IPS-NIHi11 (cell line): ENCODE results near the gene AKR1D1.
"Not testable (repeated sequence)": the region's sequence is repeated elsewhere in the genome, so short reads cannot be mapped to it uniquely, and the experiment has no call there.

Source experiments
- DNase-seq: peaks from one replicate; pipeline ENCODE4 v3.0.0; 2012; ENCODE audit warnings: mixed read lengths, low spot score

AKR1D1 gene

DNA sequence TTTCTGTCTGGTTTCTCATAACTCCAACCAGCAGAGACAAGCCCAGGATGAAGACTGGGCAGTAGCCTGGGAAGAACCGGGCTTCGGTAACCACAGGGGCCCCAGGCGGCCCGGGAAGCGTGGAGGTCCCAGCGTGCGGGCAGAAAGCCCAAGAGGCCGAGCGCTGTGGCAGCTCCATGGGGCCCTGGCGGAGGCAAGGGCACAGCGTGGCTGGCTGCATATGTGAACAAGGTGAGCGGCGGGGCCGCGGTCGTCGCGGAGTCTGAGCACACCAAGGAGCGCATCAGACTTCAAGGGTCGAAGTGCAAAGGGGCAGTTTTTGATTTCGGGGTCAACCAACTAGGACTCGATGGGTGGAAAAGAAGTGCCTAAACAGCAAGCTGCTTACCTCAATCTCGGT, 45.9 kb downstream of the AKR1D1 start:
- no peak for DNase-seq

DNA sequence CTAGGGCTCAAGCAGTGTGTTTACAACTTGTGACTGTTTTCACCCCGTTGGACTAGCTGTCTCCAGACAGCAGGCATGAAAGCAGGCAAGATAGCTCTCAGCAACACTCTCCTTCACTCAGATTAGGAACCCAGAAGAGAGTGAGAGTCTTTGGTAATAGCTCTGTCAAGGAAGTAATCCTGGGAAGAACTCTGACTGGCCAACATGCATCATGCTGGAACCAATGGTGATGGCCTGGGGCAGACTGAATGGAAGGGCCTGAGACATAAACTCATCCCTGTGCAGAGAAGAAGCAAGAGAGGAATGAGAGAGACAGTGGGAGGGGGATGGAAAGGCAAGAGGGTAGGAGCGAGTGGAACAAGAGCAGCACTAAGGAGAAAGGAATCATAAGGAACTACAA, 48.9 kb downstream of the AKR1D1 start:
- DNase-seq, result no peak

DNA sequence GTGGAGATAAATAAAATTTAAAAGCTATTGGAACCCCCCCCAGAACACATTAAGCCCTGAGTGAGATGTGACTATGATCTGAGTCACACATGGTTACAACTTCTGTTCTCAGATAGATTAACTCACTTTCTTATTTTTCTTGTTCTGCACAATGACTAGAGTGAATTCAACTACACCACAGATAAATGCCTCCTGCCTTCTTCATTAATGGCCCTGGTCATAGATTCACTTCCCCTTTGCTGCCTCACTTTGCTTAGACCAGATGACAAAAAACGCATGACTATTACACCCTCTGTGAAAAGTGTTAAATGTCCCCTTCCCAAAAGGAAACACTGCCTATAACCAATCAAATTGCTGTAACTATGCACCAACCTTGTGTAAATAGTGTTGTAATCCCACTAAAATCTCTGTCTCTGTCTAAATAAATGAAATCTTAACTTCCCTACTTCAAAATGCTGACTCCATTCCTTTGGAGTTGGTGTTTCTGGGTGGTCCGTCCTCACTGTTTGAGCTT, 49.4 kb downstream of the AKR1D1 start:
- no peak for DNase-seq

DNA sequence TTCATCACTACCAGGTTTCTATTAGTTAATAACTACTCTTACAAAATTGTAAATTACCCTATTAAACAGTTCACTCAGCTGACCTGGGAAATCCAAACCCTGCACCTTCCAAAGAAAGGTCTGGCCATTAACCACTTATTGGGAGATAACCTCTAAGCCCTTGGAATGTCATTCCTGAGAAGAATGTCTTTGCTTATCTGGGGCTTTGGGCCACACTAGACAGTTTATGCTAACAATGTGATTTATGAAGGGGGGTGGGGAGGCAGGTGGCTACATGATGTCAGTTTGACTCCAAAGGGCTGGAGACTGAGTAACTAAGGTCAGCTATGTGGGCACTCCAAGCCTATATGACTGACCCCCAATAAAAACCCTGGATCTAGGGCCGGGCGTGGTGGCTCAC, 50.7 kb downstream of the AKR1D1 start:
- DNase-seq, result no peak

DNA sequence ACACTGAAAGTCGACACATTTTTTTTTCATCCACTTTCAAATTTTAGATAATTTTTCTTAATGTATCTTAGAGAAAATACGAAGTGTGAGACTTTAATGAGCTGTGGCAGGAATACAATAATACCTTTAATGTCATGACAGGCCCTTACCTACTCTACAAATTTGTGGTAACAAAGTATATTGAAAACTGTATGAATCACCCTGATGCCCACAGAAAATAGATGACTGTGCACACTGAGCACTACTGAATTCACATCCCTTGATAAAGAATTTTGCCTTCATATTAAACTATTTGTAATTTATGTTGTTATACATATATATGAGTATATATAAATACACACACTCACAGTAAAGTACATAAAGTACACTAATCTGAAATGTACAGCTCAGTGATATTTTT, 51.7 kb downstream of the AKR1D1 start:
- no peak for DNase-seq

DNA sequence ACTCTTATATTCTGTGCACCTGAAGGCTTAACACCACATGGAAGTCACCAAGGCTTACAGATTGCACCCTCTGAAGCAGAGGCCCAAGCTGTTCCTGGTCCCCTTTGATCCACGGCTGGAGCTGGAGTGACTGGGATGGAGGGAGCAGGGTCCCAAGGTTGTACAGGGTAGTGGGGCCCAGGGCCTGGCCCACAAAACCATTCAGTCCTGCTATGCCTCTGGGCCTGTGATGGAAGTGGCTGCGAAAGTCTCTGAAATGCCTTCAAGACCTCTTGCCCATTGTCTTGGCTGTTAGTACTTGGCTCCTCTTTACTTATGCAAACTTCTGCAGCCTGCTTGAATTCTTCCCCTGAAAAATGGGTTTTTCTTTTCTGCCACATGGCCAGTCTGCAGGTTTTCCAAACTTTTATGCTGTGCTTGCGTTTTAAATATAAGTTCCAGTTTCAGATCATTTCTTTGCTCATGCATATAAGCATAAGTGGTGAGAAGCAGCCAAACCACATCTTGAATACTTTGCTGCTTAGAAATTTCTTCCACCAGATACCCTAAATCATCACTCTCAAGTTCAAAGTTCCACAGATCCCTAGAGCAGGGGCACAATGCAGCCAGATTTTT, 53.4 kb downstream of the AKR1D1 start:
- no peak for DNase-seq

DNA sequence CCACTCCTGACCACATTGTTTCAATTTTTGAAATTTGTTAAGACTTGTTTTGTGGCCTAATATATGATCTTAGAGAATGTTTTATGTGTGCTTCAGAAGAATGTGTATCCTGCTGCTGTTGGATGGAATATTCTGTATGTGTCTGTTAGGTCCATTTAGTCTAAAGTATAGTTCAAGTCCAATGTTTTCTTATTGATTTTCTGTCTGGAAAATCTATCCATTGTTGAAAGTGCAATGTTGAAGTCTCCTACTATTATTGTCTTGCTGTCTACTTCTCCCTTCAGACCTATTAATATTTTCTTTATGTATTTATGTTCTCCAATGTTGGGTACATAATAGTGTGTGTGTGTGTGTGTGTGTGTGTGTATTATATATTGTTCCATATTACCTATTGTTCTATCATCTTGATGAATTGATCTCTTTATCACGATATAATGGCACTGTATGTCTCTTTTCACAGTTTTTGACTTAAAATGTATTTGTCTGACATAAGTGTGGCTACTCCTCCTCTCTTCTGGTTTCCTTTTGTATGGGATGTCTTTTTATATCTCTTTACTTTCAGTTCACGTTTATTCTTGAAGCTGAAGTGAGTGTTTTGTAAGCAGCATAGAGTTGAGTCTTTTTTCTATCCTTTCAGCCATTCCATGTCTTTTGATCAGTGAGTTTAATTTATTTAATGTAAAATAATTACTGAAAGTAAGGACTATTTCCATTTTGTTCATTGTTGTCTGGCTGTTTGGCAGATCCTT, 61.3 kb downstream of the AKR1D1 start:
- DNase-seq, result no peak

DNA sequence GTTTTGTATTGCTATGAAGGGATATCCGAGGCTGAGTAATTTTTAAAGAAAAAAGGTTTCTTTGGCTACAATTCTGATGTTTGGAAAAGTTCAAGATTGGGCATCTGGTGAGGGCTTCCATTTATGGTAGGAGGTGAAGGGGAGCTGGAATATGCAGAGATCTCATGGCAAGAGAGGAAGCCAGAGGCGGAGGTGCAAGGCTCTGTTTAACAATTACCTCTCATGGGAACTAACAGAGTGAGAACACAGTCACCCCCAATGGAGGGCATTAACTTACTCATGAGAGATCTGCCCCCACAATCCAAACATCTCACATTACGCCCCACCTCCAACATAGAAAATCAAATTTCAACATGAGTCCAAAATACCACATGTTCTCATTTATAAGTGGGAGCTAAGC, 62.0 kb downstream of the AKR1D1 start:
- no peak for DNase-seq

DNA sequence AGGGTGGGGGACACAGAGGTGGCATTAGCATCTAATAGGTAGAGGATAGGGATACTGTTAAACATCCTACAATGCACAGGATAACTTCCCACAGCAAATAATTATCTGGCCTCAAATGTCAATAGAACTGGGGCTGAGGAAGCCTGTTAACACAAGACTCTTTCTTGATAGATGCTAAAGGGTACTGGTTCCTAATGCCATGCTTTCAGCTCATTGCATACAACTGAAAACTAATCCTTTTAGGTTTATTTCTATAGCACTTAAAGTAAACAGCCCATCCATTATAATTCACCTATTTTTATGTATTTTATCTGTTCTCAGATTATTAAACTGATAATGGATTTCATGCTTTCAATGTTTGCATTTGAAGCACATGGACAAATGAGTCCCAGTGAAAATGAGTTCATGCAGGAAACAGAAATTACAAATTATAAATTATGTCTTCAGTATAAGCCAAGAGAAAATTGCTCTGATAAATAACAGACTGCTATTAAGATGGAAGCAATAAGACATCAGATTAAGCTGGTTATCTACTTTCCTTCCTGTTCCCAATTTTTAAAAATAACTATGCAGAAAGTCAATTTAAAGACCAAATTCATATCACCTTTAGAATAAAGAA, 66.4 kb downstream of the AKR1D1 start:
- no peak for DNase-seq

DNA sequence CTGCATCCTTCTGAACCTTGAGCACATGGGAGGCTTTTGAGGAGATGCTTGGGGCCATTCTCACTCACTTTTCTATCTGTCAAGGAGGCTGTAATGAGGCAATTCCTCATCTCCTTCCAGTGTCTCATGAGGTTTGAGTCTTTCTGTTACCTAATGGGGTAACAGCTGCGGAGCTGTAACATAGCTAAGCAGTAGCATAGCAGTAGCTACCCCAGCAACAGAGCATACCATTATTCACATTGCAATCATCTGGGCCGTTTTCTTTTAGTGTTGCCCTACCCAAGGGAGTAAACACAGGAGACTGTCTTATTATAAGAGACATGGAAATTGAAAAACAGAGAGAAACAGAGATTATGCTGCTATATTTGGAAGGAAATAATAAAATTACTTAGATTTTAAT, 68.7 kb downstream of the AKR1D1 start:
- no peak for DNase-seq

DNA sequence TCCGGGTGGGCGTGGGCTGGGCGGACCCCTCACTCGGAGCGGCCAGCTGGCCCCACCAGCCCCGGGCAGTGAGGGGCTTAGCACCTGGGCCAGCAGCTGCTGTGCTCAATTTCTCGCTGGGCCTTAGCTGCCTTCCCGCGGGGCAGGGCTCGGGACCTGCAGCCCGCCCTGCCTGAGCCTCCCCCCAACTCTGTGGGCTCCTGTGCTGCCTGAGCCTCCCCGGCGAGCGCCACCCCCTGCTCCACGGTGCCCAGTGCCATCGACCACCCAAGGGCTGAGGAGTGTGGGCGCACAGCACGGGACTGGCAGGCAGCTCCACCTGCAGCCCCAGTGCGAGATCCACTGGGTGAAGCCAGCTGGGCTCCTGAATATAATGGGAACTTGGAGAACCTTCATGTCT, 70.0 kb downstream of the AKR1D1 start:
- DNase-seq, result not testable (repeated sequence)

DNA sequence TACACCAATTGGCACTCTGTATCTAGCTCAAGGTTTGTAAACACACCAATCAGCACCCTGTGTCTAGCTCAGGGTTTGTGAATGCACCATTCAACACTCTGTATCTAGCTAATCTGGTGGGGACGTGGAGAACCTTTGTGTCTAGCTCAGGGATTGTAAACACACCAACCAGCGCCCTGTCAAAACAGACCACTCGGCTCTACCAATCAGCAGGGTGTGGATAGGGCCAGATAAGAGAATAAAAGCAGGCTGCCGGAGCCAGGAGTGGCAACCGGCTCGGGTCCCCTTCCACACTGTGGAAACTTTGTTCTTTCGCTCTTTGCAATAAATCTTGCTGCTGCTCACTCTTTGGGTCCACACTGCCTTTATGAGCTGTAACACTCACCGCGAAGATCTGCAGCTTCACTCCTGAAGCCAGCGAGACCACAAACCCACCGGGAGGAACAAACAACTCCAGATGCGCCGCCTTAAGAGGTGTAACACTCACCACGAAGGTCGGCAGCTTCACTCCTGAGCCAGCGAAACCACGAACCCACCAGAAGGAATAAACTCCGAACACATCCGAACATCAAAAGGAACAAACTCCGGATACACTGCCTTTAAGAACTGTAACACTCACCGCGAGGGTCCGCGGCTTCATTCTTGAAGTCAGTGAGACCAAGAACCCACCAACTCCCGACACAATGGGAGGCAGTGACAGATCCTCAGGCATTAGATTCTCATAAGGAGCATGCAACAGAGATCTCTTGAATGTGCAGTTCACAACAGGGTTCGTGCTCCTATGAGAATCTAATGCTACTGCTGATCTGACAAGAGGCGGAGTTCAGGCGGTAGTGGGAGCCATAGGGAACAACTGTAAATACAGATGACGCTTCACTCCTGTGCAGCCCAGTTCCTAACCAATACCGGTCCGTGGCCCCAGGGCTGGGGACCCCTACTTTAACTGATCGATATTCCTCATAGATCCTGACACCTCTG, 70.8 kb downstream of the AKR1D1 start:
- DNase-seq, result not testable (repeated sequence)

DNA sequence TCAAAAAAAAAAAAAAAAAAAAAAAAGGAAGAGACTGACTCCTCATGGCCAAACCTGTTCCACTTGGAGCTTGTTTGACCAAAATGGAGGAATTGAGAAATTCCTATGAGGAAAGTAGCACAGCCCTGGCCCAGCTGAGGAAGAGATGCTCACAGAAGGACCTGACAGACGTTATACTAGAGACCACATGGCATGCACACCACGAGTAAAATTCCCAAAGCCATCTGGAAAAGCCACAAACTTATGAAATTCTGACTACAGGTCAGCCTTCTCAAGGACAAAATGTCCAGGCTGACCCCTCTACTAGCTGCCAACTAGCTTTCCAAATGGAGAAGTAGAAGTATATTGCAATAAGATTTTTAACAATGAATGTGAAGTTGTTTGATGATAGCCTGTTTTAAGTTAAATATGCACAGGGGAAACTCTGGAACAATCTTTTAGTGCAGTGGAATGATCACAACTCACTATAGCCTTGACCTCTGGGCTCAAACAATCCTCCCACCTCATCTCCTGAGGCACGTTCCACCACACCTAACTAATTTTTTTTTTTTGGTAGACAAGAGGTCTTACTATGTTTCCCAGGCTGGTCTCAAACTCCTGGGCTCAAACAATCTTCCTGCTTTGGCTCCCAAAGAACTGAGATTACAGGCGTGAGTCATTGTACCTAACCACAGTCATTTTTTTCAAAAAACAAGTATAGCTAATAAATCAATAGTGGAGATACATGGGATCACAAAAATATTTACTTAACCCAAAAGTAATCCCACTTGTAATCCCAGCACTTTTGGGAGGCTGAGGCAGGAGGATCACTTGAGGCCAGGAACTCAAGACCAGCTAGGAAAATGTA, 75.7 kb downstream of the AKR1D1 start:
- DNase-seq, result no peak

DNA sequence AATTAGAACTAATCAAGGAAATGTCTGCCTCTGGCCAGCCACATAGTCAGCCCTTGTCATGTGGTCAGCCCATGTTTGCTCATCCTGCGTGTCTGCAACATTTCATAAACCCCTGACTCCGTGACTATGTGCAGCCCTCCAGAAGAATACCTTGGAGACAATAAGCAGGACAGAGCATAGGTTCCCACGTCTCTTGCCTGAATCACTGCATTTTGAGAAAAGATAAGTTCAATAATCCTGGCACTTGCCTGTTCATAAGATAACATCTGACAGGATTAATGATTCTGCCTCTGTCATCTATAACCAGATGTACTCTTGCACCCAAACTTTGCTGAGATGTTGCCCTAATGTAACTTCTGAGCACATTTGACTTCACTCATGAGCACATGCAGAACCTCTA, 78.4 kb downstream of the AKR1D1 start:
- no peak for DNase-seq

DNA sequence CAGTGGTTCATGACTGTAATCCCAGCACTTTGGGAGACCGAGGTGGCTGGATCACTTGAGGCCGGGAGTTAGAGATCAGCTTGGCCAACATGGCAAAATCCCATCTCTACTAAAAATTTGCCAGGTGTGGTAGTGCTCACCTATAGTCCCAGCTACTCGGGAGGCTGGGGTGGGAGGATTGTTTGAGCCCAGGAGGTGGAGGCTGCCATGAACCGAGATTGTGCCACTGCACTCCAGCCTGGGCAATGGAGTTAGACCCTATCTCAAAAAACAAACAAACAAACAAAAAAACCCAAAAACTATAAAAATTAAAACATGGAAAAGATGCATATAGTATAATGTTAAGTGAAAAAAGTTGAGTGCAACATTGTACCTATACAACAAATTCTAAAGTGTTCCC, 81.4 kb downstream of the AKR1D1 start:
- no peak for DNase-seq

DNA sequence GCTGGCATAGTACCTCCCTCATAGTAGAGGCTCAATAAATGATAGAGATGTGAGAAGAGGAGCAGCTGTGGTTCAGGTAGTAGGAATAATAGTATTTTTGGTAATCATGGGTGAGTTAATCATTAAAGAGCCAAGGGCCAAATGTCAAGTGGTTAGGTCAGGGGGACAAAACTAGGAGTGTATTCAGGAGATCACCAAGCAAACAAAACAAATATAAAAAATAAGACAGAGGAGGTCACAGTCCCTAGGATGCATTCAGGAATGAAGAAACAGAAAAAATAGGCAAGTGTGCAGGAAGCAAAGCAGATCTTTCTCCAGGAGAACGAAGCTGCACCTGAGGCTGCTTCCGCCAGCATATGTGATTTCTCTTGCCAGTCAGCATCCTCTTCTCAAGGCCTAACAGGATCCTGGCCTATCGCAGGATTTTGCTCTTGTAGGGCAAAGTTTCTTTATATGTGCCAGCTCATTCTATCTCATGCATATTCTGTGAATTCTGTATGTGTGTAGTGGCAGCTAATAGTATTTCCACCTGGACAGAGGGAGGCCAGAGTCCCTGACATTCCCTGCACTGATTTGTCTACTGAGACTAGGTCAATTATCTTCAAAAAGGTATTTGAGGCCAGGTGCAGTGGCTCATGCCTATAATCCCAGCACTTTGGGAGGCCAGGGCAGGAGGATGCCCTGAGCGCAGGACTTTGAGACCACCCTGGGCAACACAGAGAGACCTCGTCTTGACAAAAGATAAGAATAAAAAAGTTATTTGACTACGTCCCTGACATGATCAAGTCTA, 82.7 kb downstream of the AKR1D1 start:
- no peak for DNase-seq

DNA sequence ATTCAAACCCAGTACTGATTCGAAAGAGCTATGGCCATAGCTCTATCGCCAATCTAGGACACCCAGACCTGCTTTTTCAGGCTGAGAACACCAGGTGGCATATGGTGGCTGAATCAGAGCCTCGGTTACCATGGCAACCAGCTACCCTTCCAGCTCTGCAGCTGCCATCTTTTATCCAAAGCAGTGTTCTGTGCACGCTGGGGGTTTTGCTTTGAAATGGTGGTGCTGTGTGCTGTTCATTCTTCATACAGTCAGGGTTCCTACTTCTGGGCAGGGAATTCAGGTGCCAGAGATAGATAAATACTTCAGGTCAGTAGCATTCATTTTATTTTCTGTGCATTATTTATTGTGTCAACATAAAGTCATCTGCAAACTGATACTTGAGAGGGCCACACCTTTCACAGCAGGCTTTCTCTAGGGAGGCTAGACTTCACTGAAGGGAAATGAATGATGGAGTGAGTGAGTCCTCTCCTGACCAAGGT, 85.4 kb downstream of the AKR1D1 start:
- peak; percentile 92 for DNase-seq

DNA sequence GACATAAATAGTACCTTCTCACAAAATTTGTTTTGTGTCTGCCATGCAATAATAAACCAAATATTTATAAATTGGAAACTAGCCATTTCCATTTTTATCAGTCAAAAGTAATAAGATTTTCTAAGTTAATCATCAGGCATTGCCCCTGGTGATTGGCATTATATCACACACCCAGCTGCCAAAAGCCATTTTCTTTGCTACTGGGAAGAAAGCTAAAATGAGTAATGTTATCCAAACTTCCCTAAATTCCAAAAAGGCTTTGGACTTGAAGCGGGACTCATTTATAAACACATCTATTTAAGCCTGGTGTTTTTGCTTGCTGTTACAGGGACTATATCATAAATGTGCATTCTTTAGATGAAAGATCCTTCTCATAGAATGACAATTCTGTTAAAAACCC, 86.0 kb downstream of the AKR1D1 start:
- no peak for DNase-seq

DNA sequence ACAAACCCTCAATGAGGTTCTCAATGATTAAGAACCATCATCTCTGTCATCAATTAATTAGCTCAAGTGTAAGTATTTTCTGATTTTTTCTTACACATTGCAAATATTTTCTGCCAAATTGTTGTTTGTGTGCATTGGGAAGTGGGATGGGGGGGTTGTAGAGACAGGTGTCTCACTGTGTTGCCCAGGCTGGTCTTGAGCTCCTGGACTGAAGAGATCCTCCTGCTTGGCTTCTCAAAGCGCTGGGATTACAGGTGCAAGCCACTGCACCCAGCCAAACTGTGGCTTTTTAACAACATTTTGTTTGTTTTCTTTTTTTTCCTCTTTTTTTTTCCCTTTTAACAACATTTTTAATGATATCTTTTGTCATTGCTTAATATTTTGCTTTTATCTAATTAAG, 87.5 kb downstream of the AKR1D1 start:
- DNase-seq, result no peak

DNA sequence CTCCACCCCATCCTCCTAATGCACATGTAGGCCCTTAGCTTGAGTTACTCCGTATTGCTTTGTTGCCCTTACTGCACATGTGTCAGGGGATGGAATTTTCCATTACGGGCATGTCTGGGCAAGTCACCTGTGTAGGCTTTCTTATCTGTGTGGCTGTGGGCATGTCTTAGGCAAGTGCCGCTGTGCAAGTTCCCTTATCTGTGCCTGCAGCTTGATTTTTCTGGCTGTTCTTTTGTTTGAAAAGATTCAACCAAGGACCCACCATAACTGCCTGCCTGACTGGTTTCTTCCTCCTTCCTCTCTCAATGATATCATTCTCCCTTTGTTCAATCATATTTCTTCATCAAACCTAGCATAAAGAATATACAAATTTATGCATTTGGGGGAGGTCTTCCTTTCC, 88.5 kb downstream of the AKR1D1 start:
- no peak for DNase-seq
